ENCODE measurements around the gene BRSK1.
"Not testable (repeated sequence)": the region's sequence is repeated elsewhere in the genome, so short reads cannot be mapped to it uniquely, and the experiment has no call there.

BRSK1 gene

DNA sequence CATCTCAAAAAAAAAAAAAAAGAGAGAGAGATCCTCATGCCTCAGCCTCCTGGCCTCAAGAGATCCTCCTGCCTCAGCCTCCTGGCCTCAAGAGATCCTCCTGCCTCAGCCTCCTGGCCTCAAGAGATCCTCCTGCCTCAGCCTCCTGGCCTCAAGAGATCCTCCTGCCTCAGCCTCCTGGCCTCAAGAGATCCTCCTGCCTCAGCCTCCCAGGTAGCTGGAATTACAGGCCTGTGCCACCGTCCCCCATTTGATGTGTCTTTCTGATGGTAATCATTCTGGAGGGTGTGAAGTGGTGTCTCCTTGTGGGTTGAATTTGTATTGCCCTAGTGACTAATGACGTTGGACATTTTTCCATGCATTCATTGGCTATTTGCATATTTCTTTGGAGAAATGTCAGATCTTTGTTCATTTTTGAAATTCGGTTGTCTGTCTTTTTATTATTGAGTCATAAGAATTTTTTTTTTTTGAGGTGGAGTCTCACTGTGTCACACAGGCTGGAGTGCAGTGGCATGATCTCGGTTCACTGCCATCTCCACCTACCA is 45.0 kb downstream of the BRSK1 start:
- not testable (repeated sequence) for DNase-seq (ENCODE audit: low read depth in 1 of 2, low spot score in 1 of 2)

DNA sequence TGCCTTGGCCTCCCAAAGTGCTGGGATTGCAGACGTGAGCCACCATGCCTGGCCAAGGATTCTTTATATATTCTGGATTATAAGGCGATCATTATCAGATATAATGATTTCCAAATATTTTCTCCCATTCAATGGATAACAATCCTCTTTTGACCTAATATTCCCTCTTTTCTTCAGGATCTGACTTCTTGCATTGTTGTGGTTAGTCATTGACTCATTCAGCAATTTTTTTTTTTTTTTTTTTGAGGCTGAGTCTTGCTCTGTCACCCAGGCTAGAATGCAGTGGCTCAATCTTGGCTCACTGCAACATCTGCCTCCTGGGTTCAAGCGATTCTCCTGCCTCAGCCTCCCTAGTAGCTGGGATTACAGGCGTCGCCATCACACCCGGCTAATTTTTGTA is 46.0 kb downstream of the BRSK1 start:
- DNase-seq (ENCODE audit: low read depth in 1 of 2, low spot score in 1 of 2) = not testable (repeated sequence)

DNA sequence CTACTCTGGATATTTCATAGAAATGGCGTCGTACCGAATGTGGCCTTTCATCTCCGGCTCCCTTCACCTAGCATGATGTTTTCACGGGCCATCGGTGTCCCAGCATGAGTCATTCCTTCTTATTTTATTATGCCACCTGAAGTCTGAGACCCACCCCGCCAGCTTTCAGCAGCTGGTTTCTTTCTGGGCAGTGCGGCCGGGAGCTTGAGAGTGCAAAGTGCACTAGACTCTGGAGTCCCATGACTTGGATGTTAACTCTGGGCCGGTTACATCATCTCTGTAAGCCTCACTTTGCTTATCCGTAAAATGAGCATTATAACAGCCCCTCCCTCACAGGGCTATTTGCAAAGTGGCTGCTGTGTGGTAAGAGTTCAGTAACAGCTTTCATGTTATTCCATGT is 50.1 kb downstream of the BRSK1 start:
- no peak for DNase-seq (ENCODE audit: low read depth in 1 of 2, low spot score in 1 of 2)

DNA sequence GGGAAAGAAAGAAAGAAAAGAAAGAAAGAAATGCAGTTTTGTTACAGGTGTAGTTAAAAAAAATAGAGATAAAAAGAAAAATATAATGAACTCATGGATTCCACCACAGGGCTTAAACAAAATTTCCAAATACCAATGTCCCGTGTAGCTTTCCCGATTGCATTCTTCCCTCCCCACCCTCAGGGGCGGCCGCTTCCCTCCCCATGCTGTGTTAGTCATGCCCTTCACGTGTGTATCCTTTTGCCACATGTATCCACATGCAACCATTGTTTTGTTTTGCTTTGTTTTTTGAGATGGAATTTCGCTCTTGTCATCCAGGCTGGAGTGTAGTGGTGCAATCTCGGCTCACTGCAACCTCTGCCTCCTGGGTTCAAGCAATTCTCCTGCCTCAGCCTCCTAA is 52.3 kb downstream of the BRSK1 start:
- no peak for DNase-seq (ENCODE audit: low read depth in 1 of 2, low spot score in 1 of 2)

DNA sequence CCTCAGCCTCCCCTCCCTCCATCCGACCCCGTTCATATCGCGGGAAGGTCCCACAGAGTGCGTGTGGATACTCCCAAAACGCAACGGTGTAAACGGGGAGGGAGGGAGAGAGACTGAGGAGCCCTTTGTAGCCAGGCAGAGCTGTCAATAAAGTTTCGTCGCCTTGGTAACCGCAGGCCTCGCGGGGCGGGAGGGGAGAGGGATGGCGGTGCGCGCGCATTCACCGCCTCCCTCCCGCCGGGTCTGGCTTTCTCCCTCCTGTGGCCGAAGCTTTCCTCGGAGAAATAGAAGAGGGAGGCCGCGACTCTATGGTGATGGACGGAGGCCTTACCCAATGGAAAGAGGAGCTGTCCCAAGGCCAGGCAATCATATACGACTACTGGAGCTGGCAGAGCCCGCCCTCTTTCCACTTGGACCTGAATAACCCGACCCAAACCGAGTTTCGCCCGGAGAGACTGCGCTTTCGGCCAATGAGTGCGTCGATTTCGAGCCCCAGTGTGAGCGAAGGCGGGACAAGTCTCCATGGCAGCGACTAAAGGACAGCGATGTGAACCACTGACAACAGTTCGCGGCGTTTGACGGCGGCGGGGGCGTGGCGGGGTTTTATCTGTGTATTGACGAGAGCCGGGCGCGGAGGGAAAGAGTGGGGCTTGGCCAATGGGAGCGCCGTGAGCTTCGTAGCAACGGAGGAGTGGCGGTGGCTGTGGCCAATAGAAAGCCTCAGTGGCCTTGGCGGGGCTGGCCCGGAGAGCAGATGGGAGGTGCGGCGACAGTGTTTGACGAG is 55.5 kb downstream of the BRSK1 start, which contains the start of gene KMT5C:
TSS of gene KMT5C (plus strand) at position 772 of the 784 bp plus-strand sequence. CDS start 2,061 bp downstream, outside the sequence.
- peak; percentile 100 for DNase-seq (ENCODE audit: low read depth in 1 of 2, low spot score in 1 of 2)

DNA sequence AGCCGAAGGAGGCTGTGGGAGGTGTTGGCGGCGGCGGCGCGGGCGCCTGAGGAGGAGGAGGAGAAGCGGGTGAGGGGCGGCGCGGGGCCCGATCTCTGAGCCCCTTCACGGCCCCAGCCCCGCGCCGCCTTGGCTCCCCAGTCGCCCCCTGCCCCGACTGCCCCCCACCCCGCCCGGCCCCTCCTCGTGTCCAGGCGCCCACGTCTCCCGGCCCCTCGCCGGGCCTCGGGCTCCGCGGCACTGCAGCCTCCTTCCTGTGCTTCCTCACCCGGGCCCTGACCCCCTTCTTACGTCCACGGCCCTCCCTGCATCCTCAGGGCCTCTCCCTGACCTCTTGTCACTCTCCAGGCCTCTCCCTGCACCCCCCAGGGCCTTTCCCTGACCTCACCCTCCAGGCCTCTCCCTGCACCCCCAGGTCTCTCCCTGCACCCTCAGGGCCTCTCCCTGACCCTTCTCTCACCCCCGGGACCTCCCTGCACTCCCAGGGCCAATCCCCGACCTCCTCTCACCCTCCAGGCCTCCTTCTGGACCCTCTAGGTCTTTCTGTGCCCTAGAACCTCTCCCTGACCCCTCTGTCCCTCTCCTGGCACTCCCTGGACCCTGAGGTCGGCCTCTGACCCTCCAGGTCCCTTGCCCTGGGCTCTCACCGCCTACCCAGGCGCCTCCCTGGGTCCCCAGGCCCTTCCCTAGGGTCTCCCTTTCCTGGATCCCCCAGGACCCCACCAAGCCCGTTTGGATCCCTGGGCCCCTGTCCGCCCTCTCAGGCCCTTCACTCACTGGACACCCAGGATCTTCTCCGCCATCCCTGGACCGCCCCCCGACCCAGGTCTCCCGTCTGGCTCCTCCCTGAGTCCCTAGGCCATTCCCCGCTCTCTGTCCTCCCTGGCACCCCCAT is 56.3 kb downstream of the BRSK1 start:
- DNase-seq (ENCODE audit: low read depth in 1 of 2, low spot score in 1 of 2) = no peak

DNA sequence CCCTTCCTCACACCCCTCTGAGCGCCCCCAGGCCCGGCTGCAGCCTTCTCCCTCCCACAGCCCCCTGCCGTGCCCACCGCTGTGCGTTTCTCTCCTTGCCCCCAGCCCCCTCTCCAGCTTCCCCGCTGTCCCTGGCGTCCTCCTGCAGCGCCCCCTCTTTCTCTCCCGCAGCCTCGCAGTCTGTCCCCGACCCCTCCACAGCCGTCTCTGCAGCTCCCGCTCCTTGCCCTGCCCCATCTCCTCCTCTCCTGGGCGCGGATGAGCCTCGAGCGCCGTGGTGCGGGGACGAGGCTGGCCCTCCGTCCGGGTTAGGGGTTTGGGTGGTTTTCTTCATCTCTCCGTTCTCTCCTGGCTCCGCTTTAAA is 57.0 kb downstream of the BRSK1 start:
- no peak for DNase-seq (ENCODE audit: low read depth in 1 of 2, low spot score in 1 of 2)

DNA sequence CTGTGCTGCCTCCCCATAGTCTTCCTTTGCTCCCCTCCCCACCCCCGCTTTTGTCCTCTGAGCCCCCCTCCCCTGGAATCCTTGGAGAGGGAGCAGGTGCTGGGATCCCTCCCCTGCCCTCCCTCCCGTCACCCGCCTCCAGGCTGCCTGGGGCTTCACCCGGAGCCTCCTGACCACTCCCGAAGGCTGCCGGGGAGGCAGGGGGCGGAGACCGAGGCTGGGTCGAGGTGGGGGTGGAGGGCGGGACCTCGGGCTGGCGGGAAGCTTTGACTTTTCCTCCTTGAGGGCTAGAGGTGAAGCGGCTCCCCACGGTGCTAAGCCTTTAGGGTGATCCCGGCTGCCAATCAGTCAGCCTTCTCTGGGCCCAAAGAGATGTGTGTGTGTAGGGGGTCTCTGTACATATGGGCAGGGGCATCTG is 57.4 kb downstream of the BRSK1 start:
- peak in 1 of 2 donors; percentile 23 for DNase-seq (ENCODE audit: low read depth in 1 of 2, low spot score in 1 of 2)

DNA sequence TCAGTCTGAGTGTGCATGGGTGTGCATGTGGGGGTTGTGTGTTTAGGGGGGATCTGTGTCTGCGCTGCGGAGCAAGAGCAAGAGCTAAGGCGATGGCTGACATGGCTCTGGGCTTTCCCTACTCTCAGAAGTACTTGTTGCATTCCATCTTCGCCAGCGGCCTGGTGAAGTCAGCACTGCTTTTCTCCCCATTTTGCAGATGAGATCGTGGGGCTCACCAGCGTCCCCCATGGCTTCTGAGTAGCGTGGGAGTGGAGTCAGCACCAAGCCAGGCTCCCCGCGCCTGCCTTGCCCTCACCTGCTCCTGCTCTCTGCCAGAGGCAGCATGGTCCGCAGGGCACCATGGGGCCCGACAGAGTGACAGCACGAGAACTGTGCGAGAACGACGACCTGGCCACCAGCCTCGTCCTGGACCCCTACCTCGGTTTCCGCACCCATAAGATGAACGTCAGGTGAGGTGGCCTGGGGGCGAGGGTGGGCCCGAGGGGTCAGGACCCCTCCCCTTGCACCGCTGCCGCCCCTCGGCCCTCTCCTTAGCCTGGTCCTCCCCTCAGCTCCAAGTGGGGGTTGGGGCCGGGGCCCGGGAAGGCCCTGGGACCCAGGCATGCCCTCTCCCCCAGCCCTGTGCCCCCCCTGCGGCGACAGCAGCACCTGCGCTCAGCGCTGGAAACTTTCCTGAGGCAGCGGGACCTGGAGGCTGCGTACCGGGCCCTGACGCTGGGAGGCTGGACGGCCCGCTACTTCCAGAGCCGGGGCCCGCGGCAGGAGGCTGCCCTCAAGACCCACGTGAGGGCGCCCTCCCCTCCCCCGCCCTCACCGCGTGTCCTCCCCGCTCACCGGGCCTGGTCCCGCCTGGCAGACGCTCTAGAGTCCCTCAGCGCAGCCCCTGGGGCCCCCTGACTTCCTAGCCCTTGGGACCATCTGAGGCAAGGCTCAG is 58.1 kb downstream of the BRSK1 start:
- no peak for DNase-seq (ENCODE audit: low read depth in 1 of 2, low spot score in 1 of 2)

DNA sequence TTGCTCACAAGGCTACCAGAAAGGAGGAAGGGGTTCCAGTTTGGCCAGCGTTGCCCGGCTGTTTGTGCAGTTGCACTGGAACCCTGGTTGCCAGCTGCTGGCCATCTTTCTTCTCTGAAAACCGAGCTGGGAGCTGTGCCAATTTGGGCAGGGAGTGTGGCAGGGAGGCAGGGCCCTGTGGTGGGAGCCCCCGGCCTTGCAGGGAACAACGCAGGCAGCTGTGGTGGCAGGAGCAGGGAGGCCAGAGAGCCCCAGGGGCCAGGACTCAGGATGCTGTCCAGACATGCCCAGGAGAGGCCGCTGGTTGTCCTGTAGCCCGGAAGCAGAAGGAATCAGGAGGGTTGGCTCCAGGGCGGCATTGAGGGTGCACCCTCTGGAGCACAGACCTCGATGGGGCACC is 60.6 kb downstream of the BRSK1 start:
- no peak for DNase-seq (ENCODE audit: low read depth in 1 of 2, low spot score in 1 of 2)

DNA sequence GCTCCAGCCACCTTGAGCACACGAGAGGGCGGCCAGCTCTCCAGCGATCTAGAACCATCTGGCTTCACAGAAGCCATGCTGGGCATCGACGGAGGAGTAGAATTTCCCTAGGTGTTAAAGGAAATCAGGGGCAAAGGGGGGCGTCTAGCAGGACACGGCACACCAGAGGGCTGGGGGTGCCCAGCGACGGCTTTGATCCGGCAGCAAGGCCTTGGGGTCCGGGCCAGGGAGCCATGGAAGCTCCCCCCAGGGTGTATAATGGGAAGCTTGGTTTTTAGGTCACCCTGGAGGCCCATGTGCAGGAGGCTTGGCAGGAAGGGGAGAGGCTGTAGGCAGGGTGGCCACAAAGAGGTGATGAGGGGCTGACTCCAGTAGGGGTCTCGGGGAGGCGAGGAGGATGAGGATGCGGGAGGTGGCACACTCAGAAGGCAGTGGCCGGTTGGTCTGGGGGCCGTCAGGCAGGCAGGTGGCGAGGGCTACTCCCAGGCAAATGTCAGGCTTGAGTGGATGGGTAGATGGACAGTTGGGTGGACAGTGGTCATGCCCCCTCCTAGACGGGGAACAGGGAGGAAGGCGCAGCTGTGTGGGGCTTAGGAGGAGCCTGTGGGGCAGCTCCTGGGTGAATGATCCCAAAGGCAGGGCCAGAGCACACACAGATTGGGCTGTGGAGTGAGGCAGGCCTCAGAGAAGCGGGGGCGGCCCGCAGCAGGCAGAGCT is 61.5 kb downstream of the BRSK1 start:
- no peak for DNase-seq (ENCODE audit: low read depth in 1 of 2, low spot score in 1 of 2)

DNA sequence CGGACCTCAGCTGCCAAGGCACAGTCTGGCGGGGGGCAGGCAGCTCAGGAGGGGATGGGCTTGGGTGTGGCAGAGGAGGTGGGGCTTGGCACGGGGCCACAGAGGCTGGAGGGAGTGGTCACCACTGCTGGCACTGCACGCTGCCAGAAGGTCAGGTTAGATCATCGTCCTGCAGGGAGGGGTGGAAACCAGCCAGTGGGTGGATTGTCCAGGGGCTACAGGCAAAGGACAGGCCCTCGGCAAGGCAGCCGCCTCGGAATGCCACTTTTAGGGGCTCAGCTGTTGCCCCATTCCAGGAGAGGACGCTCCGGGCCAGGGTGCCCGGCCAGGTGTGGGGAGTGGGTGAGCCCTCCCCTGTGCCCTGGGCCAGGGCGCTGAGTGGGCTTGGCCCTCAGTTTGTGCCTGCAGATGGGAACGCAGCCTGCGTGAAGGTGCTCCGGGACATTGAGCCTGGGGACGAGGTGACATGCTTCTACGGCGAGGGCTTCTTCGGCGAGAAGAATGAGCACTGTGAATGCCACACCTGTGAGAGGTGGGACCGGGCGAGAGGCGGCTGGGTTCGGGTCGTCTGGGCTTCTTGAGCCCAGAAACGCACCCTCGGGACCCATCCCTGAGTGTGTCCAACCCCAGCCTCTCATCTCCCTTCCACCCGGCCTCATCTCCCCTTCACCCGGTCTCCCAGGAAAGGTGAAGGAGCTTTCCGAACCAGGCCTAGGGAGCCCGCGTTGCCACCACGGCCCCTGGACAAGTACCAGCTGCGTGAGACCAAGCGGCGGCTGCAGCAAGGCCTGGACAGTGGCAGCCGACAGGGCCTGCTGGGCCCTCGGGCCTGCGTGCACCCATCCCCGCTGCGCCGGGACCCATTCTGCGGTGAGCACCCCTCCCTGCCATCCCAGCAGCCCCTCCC is 62.3 kb downstream of the BRSK1 start:
- DNase-seq (ENCODE audit: low read depth in 1 of 2, low spot score in 1 of 2) = no peak

DNA sequence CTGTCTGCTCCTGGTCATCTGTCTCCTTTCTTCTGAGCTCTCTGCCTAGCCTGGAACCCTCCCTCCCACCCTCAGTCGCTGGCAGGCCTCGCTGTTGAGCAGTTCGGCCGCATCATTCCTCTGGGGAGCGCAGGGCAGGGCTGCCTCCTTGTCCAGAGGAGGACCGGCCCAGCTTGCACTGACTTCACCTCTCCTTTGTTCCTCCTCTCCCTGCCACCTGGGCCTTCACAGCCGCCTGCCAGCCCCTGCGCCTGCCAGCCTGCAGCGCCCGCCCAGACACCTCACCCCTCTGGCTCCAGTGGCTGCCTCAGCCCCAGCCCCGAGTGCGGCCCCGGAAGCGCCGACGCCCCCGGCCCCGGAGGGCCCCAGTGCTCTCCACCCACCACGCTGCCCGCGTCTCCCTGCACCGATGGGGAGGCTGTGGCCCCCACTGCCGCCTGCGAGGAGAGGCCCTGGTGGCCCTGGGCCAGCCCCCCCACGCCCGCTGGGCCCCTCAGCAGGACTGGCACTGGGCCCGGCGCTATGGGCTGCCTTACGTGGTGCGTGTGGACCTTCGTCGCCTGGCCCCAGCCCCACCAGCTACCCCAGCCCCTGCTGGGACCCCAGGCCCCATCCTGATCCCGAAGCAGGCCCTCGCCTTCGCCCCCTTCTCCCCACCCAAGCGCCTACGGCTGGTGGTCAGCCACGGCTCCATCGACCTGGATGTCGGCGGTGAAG is 63.1 kb downstream of the BRSK1 start:
- DNase-seq (ENCODE audit: low read depth in 1 of 2, low spot score in 1 of 2) = no peak

DNA sequence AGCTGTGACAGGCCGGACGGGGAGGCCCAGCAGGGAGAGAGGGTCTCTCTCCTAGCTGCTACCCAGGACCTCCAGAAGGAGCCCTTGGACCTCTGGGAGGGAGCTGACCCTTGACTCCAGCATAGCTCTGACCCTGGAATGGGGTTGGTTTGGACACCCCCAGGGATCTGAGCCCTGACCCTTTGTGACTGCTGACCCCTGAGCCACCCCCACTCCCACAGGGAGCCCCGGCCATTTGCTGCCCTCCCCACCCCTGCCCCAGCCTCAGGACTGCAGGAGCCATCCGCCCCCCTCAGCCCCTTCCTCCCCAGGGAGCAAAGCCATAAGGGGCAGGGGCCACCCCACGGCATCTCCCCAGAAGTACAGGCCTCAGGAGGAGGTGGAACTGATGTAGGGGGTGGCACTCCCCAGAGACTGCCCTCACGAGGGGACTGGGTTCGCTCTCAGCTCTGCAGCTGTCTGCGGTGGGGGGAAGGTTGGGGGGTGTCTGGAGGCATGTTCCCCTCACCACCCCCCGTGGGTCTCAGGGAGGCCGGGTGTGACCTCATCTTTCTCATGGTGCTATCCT is 63.7 kb downstream of the BRSK1 start:
- no peak for DNase-seq (ENCODE audit: low read depth in 1 of 2, low spot score in 1 of 2)

DNA sequence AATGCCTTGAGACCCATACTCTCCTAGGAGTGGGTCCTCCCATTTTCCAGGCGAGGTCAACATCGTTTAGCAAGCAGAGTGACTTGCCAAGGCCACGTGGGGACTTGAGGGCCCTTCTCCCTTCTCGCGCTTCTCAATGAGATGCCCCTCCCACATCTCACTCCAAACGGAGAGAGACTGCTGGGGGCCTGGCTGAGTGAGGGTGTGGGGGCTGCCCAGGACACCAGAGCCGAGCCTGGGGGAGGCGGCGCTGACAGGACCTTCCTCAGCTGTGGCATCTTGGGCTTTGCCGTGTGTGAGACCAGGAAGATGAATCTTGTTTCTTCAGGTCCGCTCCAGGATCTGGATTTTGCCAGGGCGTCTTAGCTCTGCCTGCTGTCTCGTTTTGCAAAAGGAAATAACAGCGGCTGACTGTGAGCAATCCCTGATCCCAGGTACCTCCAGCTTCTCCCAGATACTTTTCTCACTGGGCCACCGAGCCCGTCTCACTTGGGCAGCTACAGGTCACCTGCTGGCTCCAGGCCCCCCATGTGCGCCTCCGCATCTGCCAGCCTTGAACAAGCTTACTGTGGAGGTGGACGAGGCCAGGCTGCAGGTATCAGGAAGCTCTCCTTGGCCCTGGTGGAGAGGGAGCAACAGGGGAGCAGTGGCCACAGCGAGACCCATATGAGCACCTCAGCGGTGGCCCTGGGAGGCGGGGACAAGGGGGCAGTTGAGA is 64.7 kb downstream of the BRSK1 start:
- DNase-seq (ENCODE audit: low read depth in 1 of 2, low spot score in 1 of 2) = no peak

DNA sequence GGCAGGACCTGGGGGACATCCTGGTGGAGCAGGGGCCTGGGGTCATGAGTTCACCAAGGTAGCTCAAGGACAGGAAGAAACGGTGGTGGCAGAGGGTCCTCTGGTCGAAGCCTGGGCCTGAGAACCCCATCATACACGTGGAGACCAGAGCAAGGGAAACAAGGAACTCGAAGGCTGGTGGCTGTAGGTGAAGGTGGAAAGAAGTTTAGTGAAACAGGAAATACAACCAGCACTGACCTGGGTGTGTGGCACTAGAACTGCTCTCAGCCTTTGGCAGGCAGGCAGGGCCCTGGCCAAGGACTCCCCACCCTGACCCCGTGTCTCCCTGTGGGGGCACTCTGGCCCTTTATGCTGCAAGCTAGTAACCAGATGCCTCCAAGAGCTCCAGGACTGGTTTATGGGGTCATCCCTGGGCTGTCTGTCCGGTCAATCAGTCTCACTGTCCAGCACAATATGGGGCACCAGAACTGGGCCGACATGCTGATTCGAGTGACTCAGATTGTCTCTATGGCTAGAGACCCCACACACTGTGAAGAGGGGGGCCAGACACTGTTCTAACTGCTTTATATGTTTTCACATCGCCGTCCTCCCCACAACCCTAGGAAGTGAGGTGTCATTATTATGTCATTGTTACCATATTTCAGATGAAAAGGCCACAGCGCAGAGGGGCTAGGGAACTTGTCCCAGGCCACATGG is 67.0 kb downstream of the BRSK1 start:
- DNase-seq (ENCODE audit: low read depth in 1 of 2, low spot score in 1 of 2) = no peak

DNA sequence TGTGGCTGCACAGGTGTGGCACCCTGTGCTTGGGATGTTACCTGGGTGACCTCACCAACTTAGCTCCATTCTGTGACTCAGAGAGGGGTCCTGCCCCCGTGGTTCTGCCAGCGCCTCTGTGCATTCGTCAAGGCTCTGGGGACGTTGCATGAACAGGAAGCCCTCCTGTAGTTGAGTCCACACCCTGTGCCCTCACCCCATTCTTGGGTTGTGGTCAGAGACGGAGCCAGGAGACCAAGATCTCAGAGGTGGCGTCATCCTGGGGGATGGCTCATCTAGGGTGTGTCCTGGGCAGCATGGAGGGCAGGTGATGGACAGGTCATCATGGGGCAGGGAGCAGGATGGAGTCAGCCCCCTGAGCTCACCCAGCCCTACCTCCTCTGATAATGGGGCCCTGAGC is 68.2 kb downstream of the BRSK1 start:
- no peak for DNase-seq (ENCODE audit: low read depth in 1 of 2, low spot score in 1 of 2)

Measured in activated T-helper 1 cell treated with anti-CD3 and anti-CD28 coated beads, Interleukin-2, amount 50 U/mL, for 16 hours (primary cell).